Endothelial cell of umbilical vein (primary cell): Measurements from ENCODE around the gene PDGFA.

Experiments used
- CTCF ChIP-seq, 2 donors: IDR thresholded peaks; 1 replicate in 1 of 2; 2 replicates in 1 of 2; pipeline ENCODE4 v1.5.1; 2011; ENCODE audit warnings: low read length in 2 of 2, mild to moderate bottlenecking in 2 of 2, moderate library complexity in 2 of 2, control low read depth in 1 of 2, inconsistent platforms in 1 of 2, low read depth in 1 of 2; ENCODE audit not compliant: insufficient read depth in 1 of 2; ENCODE audit errors: extremely low read depth in 1 of 2
- EZH2 ChIP-seq: IDR thresholded peaks from 2 replicates; pipeline ENCODE4 v1.6.1; 2012; ENCODE audit warnings: borderline replicate concordance, low read depth, mild to moderate bottlenecking, moderate library complexity, low read length, inconsistent platforms; ENCODE audit not compliant: severe bottlenecking
- GATA2 ChIP-seq: IDR thresholded peaks from 2 replicates; pipeline ENCODE4 v1.7.0; 2011; ENCODE audit warnings: low read depth, mild to moderate bottlenecking, moderate library complexity, mixed read lengths, low read length; ENCODE audit not compliant: insufficient read length, insufficient read depth
- JUN ChIP-seq: IDR thresholded peaks from 2 replicates; pipeline ENCODE4 v1.6.1; 2011; ENCODE audit warnings: borderline replicate concordance, low read depth; ENCODE audit not compliant: insufficient read length, insufficient read depth
- MAX ChIP-seq: IDR thresholded peaks from 2 replicates; pipeline ENCODE4 v1.6.1; 2011; ENCODE audit not compliant: insufficient read depth, insufficient read length
- MYC ChIP-seq: IDR thresholded peaks from one replicate; pipeline ENCODE4 v1.6.1; 2011; ENCODE audit warnings: mild to moderate bottlenecking, low read depth, low read length
- POLR2A ChIP-seq: IDR thresholded peaks from 2 replicates; pipeline ENCODE4 v1.6.1; 2012; ENCODE audit warnings: low read depth, mild to moderate bottlenecking, control low read depth, low read length
- POLR2AphosphoS5 ChIP-seq: IDR thresholded peaks from 2 replicates; pipeline ENCODE4 v1.6.1; 2012; ENCODE audit warnings: low read depth, mild to moderate bottlenecking, control low read depth, low read length, moderate library complexity; ENCODE audit not compliant: insufficient read depth

- TF ChIP-seq CTCF (IDR thresholded peaks at IDR 0.05; ENCODE audit: extremely low read depth in 1 of 2, insufficient read depth in 1 of 2, low read depth in 1 of 2, low read length in 2 of 2) (no peak), POLR2A (no peak), POLR2AphosphoS5 (no peak), MAX (no peak), GATA2 (no peak), MYC (no peak), EZH2 (no peak), JUN (no peak)
Measured at GRCh38 chr7:533266-533665, 13.6 kb upstream of the PDGFA start.
